Parathyroid adenoma (tissue), 2 donors: ENCODE results near the gene DPP4.

Experiments
- H2AFZ ChIP-seq: fragments of 300-600 bp; sonication (generic); one replicate; pipeline ENCODE4 v1.7.0; 2017; ENCODE audit warnings: antibody characterized with exemption, mild to moderate bottlenecking
- H3K27ac ChIP-seq: fragments of 300-600 bp; sonication (generic); one replicate; pipeline ENCODE4 v1.7.0; 2017
- H3K27me3 ChIP-seq: fragments of 300-600 bp; sonication (generic); one replicate; pipeline ENCODE4 v1.7.0; 2017; ENCODE audit warnings: low read length; ENCODE audit not compliant: control insufficient read depth, insufficient read depth
- H3K36me3 ChIP-seq: fragments of 300-600 bp; sonication (generic); one replicate; pipeline ENCODE4 v1.7.0; 2017; ENCODE audit warnings: low read length; ENCODE audit not compliant: control insufficient read depth, insufficient read depth
- H3K4me1 ChIP-seq: fragments of 300-600 bp; sonication (generic); one replicate; pipeline ENCODE4 v1.7.0; 2017; ENCODE audit warnings: control low read depth
- H3K4me2 ChIP-seq: fragments of 300-600 bp; sonication (generic); one replicate; pipeline ENCODE4 v1.7.0; 2017; ENCODE audit warnings: low read length
- H3K4me3 ChIP-seq: fragments of 300-600 bp; sonication (generic); one replicate; pipeline ENCODE4 v1.7.0; 2017; ENCODE audit warnings: low read depth, low read length
- H3K79me2 ChIP-seq: fragments of 300-600 bp; sonication (generic); one replicate; pipeline ENCODE4 v1.7.0; 2017; ENCODE audit warnings: control low read depth
- H3K9ac ChIP-seq: fragments of 300-600 bp; sonication (generic); one replicate; pipeline ENCODE4 v1.7.0; 2017; ENCODE audit warnings: mild to moderate bottlenecking
- H3K9me3 ChIP-seq: fragments of 300-600 bp; sonication (generic); one replicate; pipeline ENCODE4 v1.7.0; 2017; ENCODE audit warnings: low read length; ENCODE audit not compliant: control insufficient read depth
- TF ChIP-seq, protein P1 (sequence below): fragments of 300-600 bp; sonication (generic); IDR thresholded peaks from one replicate; pipeline ENCODE4 v1.7.0; 2017; ENCODE audit warnings: antibody characterized with exemption, mild to moderate bottlenecking
- donor health status: primary hyperparathyroidism.

Gene DPP4

GRCh38 chr2:162114271-162114670 is 40.3 kb upstream of the DPP4 start:
- no peak overlapping the region for H3K4me3 ChIP-seq
- no peak overlapping the region for H2AFZ ChIP-seq
- no peaks in the 10 kb centered on the region for H3K27me3 ChIP-seq
- H3K27ac ChIP-seq, result peak overlapping the region; percentile 63
- H3K9me3 ChIP-seq, result peaks cover 3% of the 10 kb centered on the region
- H3K9ac ChIP-seq, result no peak overlapping the region
- no peaks in the 10 kb centered on the region for H3K36me3 ChIP-seq
- TF ChIP-seq, protein P1, sequence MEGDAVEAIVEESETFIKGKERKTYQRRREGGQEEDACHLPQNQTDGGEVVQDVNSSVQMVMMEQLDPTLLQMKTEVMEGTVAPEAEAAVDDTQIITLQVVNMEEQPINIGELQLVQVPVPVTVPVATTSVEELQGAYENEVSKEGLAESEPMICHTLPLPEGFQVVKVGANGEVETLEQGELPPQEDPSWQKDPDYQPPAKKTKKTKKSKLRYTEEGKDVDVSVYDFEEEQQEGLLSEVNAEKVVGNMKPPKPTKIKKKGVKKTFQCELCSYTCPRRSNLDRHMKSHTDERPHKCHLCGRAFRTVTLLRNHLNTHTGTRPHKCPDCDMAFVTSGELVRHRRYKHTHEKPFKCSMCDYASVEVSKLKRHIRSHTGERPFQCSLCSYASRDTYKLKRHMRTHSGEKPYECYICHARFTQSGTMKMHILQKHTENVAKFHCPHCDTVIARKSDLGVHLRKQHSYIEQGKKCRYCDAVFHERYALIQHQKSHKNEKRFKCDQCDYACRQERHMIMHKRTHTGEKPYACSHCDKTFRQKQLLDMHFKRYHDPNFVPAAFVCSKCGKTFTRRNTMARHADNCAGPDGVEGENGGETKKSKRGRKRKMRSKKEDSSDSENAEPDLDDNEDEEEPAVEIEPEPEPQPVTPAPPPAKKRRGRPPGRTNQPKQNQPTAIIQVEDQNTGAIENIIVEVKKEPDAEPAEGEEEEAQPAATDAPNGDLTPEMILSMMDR, result no peak
- H3K4me2 ChIP-seq, result no peak overlapping the region
- peaks cover 46% of the 10 kb centered on the region for H3K4me1 ChIP-seq
- H3K79me2 ChIP-seq, result no peaks in the 10 kb centered on the region

GRCh38 chr2:162113776-162114168 is 39.8 kb upstream of the DPP4 start:
- Histone ChIP-seq H3K27me3 (no peaks in the 10 kb centered on the region), H3K27ac (peak overlapping the region; percentile 63), H3K9me3 (peaks cover 3% of the 10 kb centered on the region), H2AFZ (peak overlapping the region; percentile 23), H3K4me1 (peaks cover 41% of the 10 kb centered on the region), H3K4me2 (no peak overlapping the region), H3K36me3 (no peaks in the 10 kb centered on the region), H3K9ac (no peak overlapping the region), H3K4me3 (no peak overlapping the region), H3K79me2 (no peaks in the 10 kb centered on the region)
- TF ChIP-seq, protein P1, result no peak

DNA sequence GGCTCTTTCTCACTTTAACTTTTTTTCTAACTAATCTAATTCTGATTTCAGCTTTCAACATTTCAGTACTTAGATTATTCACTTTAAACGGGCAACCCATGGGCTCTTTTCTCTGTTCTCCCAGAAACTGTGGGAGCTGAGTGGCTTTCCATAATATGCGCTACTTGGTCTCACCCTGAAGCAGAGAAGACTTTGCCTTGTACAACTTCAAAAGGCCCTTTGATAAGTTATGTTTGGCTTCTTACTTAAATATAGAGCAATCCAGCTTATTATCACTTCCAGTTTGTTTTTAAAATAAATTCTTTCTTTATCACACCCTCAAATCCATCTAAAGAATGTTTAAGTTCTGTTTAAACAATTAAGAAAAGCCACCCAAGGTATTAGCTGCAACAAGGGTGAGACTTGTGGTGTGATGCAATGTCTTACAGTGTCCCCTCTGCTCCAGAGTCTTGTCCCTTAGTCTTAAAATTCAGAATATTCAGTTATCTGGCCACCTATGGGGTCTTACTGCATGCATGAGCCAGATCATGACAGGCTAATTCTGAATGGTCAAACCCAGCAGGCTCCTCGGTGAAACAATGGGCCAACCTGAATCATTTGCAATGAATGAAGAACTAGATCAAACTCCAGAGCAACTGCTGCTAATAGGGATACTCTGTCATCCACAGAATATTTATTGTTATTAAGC is 39.2 kb upstream of the DPP4 start:
- no peak overlapping the region for H3K4me2 ChIP-seq
- H3K4me1 ChIP-seq, result peaks cover 36% of the 10 kb centered on the region
- H3K9ac ChIP-seq, result no peak overlapping the region
- peaks cover 3% of the 10 kb centered on the region for H3K9me3 ChIP-seq
- H3K79me2 ChIP-seq, result no peaks in the 10 kb centered on the region
- TF ChIP-seq, protein P1, result no peak
- no peak overlapping the region for H3K4me3 ChIP-seq
- no peaks in the 10 kb centered on the region for H3K27me3 ChIP-seq
- H2AFZ ChIP-seq, result peak overlapping the region; percentile 23
- H3K36me3 ChIP-seq, result no peaks in the 10 kb centered on the region
- H3K27ac ChIP-seq, result peak overlapping the region; percentile 63

GRCh38 chr2:162111958-162112850 is 38.2 kb upstream of the DPP4 start:
- H2AFZ ChIP-seq, result peak overlapping the region; percentile 40
- H3K79me2 ChIP-seq, result no peaks in the 10 kb centered on the region
- peaks cover 3% of the 10 kb centered on the region for H3K9me3 ChIP-seq
- TF ChIP-seq, protein P1, result no peak
- peaks cover 26% of the 10 kb centered on the region for H3K4me1 ChIP-seq
- no peak overlapping the region for H3K4me2 ChIP-seq
- no peaks in the 10 kb centered on the region for H3K36me3 ChIP-seq
- H3K27ac ChIP-seq, result no peak overlapping the region
- H3K4me3 ChIP-seq, result no peak overlapping the region
- no peak overlapping the region for H3K9ac ChIP-seq
- no peaks in the 10 kb centered on the region for H3K27me3 ChIP-seq
